ENCODE data around the gene GATD1. TPM values are rescaled to one million over a fixed set of nuclear protein-coding genes. Genes with fewer than 3 reads are reported as not detected.

Gene GATD1, protein sequence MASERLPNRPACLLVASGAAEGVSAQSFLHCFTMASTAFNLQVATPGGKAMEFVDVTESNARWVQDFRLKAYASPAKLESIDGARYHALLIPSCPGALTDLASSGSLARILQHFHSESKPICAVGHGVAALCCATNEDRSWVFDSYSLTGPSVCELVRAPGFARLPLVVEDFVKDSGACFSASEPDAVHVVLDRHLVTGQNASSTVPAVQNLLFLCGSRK
- 27.9 and 28.1 TPM in 2 replicates for polyA plus RNA-seq (2013)

DNA sequence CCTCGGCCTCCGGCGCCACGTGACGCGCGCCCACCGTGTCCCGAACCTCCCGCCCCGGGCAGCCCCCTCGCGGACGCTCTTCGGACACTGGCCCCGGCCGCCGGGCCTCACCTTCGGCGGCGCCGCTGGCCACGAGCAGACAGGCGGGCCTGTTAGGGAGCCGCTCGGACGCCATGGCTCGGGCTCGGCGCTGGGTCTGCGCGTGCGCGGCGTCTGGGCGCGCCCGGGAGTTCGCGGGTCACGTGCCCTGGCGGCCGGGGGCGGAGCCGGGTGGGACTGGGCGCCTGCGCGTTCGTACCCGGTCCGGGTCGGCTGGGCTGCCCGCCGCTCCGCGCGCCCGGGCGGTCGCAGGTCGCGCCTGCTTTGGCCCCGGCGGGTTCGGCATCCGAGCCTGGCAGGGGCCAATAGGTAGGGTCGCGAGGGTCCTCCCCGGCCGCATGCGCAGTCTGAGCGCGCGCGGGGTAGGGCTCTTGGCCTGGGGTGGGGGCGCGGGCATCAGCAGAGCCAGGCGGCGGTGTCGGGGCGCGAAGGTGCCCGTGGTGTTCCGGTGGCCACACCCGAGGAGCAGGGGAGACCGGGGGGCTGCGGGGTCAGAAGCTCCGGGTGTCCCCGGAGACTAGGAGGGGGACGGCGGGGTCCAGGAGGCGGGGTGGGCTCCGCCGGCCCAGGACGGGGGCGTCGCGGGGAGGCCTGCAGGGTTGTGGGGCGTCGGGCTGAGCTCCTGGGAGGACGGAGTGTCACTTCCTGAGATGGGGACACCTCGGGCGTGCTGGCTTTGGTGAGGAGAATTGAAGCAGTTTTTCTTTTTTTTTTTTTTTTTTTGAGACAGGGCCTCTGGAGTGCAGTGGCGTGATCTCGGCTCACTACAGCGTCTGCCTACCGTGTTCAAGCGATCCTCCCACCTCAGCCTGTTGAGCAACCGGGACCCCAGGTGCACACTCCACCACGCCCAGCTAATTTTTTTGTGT is at the start of gene GATD1:
Gene GATD1, minus strand, starts transcription at position 200 of the 968 bp plus-strand sequence. Its CDS starts 25 bp downstream, at position 175.
- Histone ChIP-seq H3K23ac (ENCODE audit: low read length) (no peak within 1 kb of the TSS), H3K4me3 (ENCODE audit: low read depth, low read length) (peak within 1 kb of the TSS; percentile 91), H3K4me2 (ENCODE audit: low read length) (peak within 1 kb of the TSS; percentile 82), H3K36me3 (ENCODE audit: control insufficient read depth in 1 of 2, insufficient read depth in 2 of 2, low read length in 2 of 2) (peaks cover 23 to 25% of the 10 kb centered on the region in 2 experiments), H3K9me3 (ENCODE audit: insufficient read depth, low read depth, low read length) (no peaks in the 10 kb centered on the region), H3K79me2 (ENCODE audit: control insufficient read depth, insufficient read depth, low read length, poor library complexity) (peaks cover 20% of the 10 kb centered on the region), H3K4ac (ENCODE audit: low read depth, low read length) (peak within 1 kb of the TSS; percentile 96), H4K91ac (ENCODE audit: low read depth, low read length) (peak within 1 kb of the TSS; percentile 98), H3K27me3 (ENCODE audit: insufficient read depth, low read length) (no peaks in the 10 kb centered on the region), H3K9ac (ENCODE audit: low read length) (peak within 1 kb of the TSS; percentile 95), H2BK12ac (ENCODE audit: low read length) (peak within 1 kb of the TSS; percentile 21), H4K12ac (ENCODE audit: low read depth, low read length) (peak within 1 kb of the TSS; percentile 97), H2BK120ac (ENCODE audit: insufficient read depth, low read length, poor library complexity) (peak within 1 kb of the TSS; percentile 95), H3K79me1 (ENCODE audit: low read length) (peaks cover 11% of the 10 kb centered on the region), H3K18ac (ENCODE audit: low read length) (peak within 1 kb of the TSS; percentile 86), H3K27ac (ENCODE audit: low read depth, low read length) (peak within 1 kb of the TSS; percentile 89), H3K14ac (ENCODE audit: low read length) (peak within 1 kb of the TSS; percentile 98), H2AFZ (ENCODE audit: insufficient read depth, low read length, poor library complexity) (peak within 1 kb of the TSS; percentile 97), H2AK5ac (ENCODE audit: low read length) (peak within 1 kb of the TSS; percentile 98), H4K8ac (ENCODE audit: low read depth, low read length) (peak within 1 kb of the TSS; percentile 99), H2BK5ac (ENCODE audit: low read depth, low read length, poor library complexity) (peak within 1 kb of the TSS; percentile 89), H3K4me1 (ENCODE audit: control insufficient read depth in 1 of 2, insufficient read depth in 2 of 2, low read length in 2 of 2) (peaks cover 17 to 26% of the 10 kb centered on the region in 2 experiments)
- peak; percentile 89 to 96 for DNase-seq
- WGBS (ENCODE audit: extremely low coverage, insufficient coverage, insufficient read length): no CpG with 5 or more reads among the region's 110 CpGs

DNA sequence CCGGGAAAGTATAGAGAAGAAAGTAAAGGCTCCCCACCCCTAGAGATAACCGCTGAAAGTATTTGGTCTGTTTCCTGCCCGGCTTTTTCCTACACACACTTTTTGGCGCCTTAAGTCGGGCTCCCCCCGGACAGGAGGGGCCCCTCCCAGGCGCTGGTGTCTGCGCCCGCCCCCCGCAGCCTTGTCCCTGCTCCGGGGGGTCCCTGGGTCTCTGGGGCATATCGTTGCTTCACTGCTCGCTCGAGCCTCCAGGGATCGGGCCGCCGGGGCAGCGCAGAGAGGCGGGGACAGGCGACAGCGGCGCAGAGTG is 49.5 kb upstream of the GATD1 start:
- peaks cover 31 to 35% of the 10 kb centered on the region in 2 experiments for H3K4me1 ChIP-seq (ENCODE audit: control insufficient read depth in 1 of 2, insufficient read depth in 2 of 2, low read length in 2 of 2)
- WGBS (ENCODE audit: extremely low coverage, insufficient coverage, insufficient read length): no CpG with 5 or more reads among the region's 22 CpGs

DNA sequence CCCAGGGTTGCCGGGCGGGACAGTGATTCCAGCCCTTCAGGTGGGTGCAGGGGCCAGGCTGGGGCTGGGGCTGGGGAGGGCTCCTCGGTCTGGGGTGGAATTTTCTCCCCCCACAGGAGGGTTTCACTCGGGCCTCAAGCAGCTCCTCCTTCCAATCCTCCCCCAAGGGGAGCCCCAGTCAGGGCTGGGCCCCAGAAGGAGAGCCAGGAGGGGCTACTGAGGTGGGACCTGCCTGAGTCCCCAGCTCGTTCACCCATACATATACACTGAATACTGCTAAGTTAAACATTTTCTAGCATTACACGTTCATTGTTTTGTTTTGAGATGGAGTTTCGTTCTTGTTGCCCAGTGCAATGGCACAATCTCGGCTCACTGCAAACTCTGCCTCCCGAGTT is 48.9 kb upstream of the GATD1 start:
- Histone ChIP-seq H3K36me3 (ENCODE audit: control insufficient read depth in 1 of 2, insufficient read depth in 2 of 2, low read length in 2 of 2) (peaks cover 25% of the 10 kb centered on the region in 2 experiments), H3K4me2 (ENCODE audit: low read length) (no peak overlapping the region), H3K4ac (ENCODE audit: low read depth, low read length) (no peak overlapping the region), H3K4me3 (ENCODE audit: low read depth, low read length) (no peak overlapping the region), H3K27me3 (ENCODE audit: insufficient read depth, low read length) (peaks cover 27% of the 10 kb centered on the region), H3K79me1 (ENCODE audit: low read length) (peaks cover 8% of the 10 kb centered on the region), H3K18ac (ENCODE audit: low read length) (no peak overlapping the region), H2BK5ac (ENCODE audit: low read depth, low read length, poor library complexity) (no peak overlapping the region), H3K79me2 (ENCODE audit: control insufficient read depth, insufficient read depth, low read length, poor library complexity) (no peaks in the 10 kb centered on the region), H3K14ac (ENCODE audit: low read length) (no peak overlapping the region), H4K8ac (ENCODE audit: low read depth, low read length) (no peak overlapping the region), H3K4me1 (ENCODE audit: control insufficient read depth in 1 of 2, insufficient read depth in 2 of 2, low read length in 2 of 2) (peaks cover 31 to 36% of the 10 kb centered on the region in 2 experiments), H2BK120ac (ENCODE audit: insufficient read depth, low read length, poor library complexity) (no peak overlapping the region), H3K9me3 (ENCODE audit: insufficient read depth, low read depth, low read length) (peaks cover 2% of the 10 kb centered on the region), H3K23ac (ENCODE audit: low read length) (no peak overlapping the region), H3K9ac (ENCODE audit: low read length) (no peak overlapping the region), H4K12ac (ENCODE audit: low read depth, low read length) (no peak overlapping the region), H4K91ac (ENCODE audit: low read depth, low read length) (no peak overlapping the region), H3K27ac (ENCODE audit: low read depth, low read length) (no peak overlapping the region), H2AFZ (ENCODE audit: insufficient read depth, low read length, poor library complexity) (no peak overlapping the region), H2AK5ac (ENCODE audit: low read length) (no peak overlapping the region), H2BK12ac (ENCODE audit: low read length) (no peak overlapping the region)
- WGBS (ENCODE audit: extremely low coverage, insufficient coverage, insufficient read length): no CpG with 5 or more reads among the region's 9 CpGs
- no peak for DNase-seq

More for the DNA sequence above, 49.5 kb upstream of the GATD1 start:
- peak overlapping the region; percentile 64 for H3K4me2 ChIP-seq (ENCODE audit: low read length)
- H3K79me1 ChIP-seq (ENCODE audit: low read length): peaks cover 8% of the 10 kb centered on the region
- peak overlapping the region; percentile 48 for H4K91ac ChIP-seq (ENCODE audit: low read depth, low read length)
- no peak overlapping the region for H3K18ac ChIP-seq (ENCODE audit: low read length)
- H2BK12ac ChIP-seq (ENCODE audit: low read length): peak overlapping the region; percentile 20
- no peak overlapping the region for H4K12ac ChIP-seq (ENCODE audit: low read depth, low read length)
- H2AFZ ChIP-seq (ENCODE audit: insufficient read depth, low read length, poor library complexity): peak overlapping the region; percentile 17
- H3K4me3 ChIP-seq (ENCODE audit: low read depth, low read length): peak overlapping the region; percentile 53
- peaks cover 21 to 25% of the 10 kb centered on the region in 2 experiments for H3K36me3 ChIP-seq (ENCODE audit: control insufficient read depth in 1 of 2, insufficient read depth in 2 of 2, low read length in 2 of 2)
- H3K9me3 ChIP-seq (ENCODE audit: insufficient read depth, low read depth, low read length): peaks cover 2% of the 10 kb centered on the region
- peak overlapping the region; percentile 22 for H3K14ac ChIP-seq (ENCODE audit: low read length)
- no peak overlapping the region for H2AK5ac ChIP-seq (ENCODE audit: low read length)
- no peak overlapping the region for H3K23ac ChIP-seq (ENCODE audit: low read length)
- H2BK120ac ChIP-seq (ENCODE audit: insufficient read depth, low read length, poor library complexity): peak overlapping the region; percentile 18
- H4K8ac ChIP-seq (ENCODE audit: low read depth, low read length): peak overlapping the region; percentile 61
- H3K27me3 ChIP-seq (ENCODE audit: insufficient read depth, low read length): peaks cover 32% of the 10 kb centered on the region
- H3K4ac ChIP-seq (ENCODE audit: low read depth, low read length): no peak overlapping the region
- H2BK5ac ChIP-seq (ENCODE audit: low read depth, low read length, poor library complexity): no peak overlapping the region
- H3K79me2 ChIP-seq (ENCODE audit: control insufficient read depth, insufficient read depth, low read length, poor library complexity): no peaks in the 10 kb centered on the region
- H3K27ac ChIP-seq (ENCODE audit: low read depth, low read length): no peak overlapping the region
- no peak overlapping the region for H3K9ac ChIP-seq (ENCODE audit: low read length)
- no peak for DNase-seq

DNA sequence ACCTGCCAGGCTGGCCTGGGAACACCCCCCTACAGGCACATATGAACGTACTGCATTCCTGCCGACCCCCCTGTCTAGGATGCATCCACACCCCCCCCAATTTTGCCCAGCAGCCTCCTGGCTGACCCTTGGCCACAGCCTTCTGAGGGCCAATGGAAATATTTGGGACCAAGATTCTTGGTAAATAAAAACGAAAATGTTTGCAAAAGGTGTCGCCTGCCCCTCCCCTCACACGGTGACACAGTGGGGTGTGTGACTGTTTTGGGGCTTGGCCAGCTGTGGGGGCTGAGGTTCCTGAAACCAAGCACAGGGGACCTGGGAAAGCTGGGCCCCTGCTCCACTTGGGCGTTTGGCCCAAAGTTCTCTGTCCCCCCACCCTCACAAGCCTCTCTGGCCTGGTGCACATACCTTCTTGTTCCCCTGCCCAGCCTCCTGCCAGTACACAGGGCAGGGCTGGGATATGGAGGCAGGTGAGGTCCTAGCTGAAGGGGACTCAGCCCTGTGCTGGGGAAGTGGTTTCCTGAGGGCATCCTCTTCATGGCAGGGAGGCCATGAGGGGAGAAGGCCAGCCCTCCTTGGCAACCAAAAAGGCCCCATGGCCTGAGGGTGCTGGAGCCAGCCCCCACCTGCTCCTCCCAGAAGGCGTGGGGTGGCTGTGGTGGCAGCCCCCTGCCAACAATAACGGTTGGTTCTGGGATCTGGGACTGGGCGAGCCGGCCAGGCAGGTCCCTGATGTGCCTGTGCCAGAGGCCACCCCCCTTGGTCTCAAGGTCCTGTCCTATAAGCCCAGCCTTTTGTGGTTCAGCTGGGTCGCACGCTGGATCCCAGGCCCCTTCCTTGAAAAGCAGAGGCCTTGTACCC is 48.3 kb upstream of the GATD1 start:
- peaks cover 21% of the 10 kb centered on the region for H3K27me3 ChIP-seq (ENCODE audit: insufficient read depth, low read length)
- H3K4ac ChIP-seq (ENCODE audit: low read depth, low read length): no peak overlapping the region
- H2AFZ ChIP-seq (ENCODE audit: insufficient read depth, low read length, poor library complexity): no peak overlapping the region
- no peak overlapping the region for H2BK12ac ChIP-seq (ENCODE audit: low read length)
- no CpG with 5 or more reads among the region's 12 CpGs for WGBS (ENCODE audit: extremely low coverage, insufficient coverage, insufficient read length)
- H2BK5ac ChIP-seq (ENCODE audit: low read depth, low read length, poor library complexity): no peak overlapping the region
- H3K79me1 ChIP-seq (ENCODE audit: low read length): peaks cover 8% of the 10 kb centered on the region
- no peak overlapping the region for H4K12ac ChIP-seq (ENCODE audit: low read depth, low read length)
- H3K4me2 ChIP-seq (ENCODE audit: low read length): no peak overlapping the region
- no peak overlapping the region for H3K14ac ChIP-seq (ENCODE audit: low read length)
- H3K4me3 ChIP-seq (ENCODE audit: low read depth, low read length): no peak overlapping the region
- H3K79me2 ChIP-seq (ENCODE audit: control insufficient read depth, insufficient read depth, low read length, poor library complexity): no peaks in the 10 kb centered on the region
- no peak overlapping the region for H4K8ac ChIP-seq (ENCODE audit: low read depth, low read length)
- no peak overlapping the region for H3K23ac ChIP-seq (ENCODE audit: low read length)
- no peak overlapping the region for H4K91ac ChIP-seq (ENCODE audit: low read depth, low read length)
- no peak overlapping the region for H2BK120ac ChIP-seq (ENCODE audit: insufficient read depth, low read length, poor library complexity)
- peaks cover 34 to 36% of the 10 kb centered on the region in 2 experiments for H3K4me1 ChIP-seq (ENCODE audit: control insufficient read depth in 1 of 2, insufficient read depth in 2 of 2, low read length in 2 of 2)
- no peak for DNase-seq
- H2AK5ac ChIP-seq (ENCODE audit: low read length): no peak overlapping the region
- H3K9me3 ChIP-seq (ENCODE audit: insufficient read depth, low read depth, low read length): peaks cover 2% of the 10 kb centered on the region
- H3K18ac ChIP-seq (ENCODE audit: low read length): no peak overlapping the region
- H3K27ac ChIP-seq (ENCODE audit: low read depth, low read length): no peak overlapping the region
- H3K36me3 ChIP-seq (ENCODE audit: control insufficient read depth in 1 of 2, insufficient read depth in 2 of 2, low read length in 2 of 2): peaks cover 25% of the 10 kb centered on the region in 2 experiments
- no peak overlapping the region for H3K9ac ChIP-seq (ENCODE audit: low read length)
